Measurements from ENCODE around the gene VPREB3. TPM values are rescaled to one million over a fixed set of nuclear protein-coding genes. Genes with fewer than 3 reads are reported as not detected.

The VPREB3 gene
- total RNA-seq, 2 donors from 2014 or later: 0.53 to 1.3 TPM

DNA sequence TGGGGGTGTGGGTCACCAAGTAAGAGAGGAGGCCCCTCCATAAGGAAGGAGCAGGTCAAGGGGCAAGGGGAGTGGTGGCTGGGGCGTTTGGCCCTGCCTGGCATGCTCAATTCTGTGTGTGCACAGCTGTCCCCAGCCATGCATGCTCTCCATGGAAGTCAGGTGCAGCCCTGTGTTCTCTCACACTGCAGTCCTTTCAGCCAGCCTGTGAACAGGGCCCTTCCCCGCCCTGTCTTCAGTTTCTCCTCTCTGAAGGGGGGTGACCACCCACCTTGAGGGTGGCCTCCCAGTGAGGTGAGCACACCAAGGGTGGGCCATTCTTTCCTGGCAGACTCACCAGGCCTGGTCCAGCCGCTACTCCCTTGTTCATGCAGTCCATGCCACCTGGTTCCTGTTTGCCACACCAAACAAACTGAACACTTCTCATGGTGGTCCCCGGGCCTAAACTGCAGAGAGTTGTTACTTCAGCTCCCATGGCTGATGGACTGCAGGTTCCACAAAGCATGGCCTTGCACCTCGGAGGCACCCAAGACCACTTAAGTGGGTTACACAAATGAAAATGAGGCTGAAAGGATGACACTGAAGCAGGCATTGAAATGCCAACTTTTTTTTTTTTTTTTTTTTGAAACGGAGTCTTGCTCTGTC, 15.2 kb upstream of the VPREB3 start:
- DNase-seq (no peak), ATAC-seq (no peak)
- intact Hi-C loops (cut with DNase I): loop anchor here (5.0 kb wide), 1 partner anchor 78 kb away; no protein-coding TSS in a partner anchor

DNA sequence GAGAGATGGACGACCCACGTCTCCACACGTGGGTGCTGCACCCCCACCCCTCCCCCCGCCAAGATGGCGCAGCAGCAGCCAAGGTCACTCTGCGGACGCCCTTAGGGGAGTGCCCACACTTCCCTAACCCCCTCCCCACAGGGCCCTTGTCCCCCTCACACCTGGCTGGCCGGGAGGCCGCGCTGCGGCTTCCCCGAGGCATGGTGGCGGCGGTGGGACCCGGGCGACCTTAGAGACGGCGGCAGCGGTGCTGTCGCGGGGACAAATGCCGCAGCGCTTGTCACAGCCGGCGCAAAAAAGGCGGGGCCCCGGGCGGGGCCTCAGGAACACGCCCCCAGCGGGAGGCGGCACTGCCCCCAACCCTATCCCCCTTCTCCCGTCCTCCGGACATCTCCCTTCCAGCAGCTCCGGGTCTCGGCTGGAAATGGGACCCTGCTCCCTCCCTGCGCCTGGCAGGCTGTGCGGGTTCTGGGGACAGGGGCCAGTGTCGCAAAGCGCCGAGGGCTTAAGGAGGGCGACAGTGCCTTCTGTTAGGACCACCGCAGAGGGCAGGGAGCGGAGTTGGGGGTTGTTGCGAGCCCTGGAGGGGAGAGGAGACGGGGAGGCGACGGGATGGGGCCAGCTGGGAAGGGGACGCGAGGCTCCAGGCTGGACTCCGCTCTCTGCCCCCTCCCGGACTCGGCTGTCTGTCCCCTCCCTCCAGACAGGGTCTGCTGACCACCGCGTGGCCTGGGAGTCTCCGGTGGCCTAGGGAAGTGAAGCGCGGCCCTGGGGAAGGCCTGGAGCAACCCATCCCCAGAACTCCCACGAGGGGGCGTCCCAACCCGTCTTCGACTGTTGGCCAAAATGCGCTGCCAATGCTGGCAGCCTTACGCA, 13.7 kb upstream of the VPREB3 start, which contains the start of gene CHCHD10:
CHCHD10 (minus strand) TSS at position 300 of the 876 bp plus-strand sequence; CDS start at position 202, 98 bp downstream.
- intact Hi-C loops (cut with DNase I): loop anchor here (5.0 kb wide), 1 partner anchor 79 kb away; no protein-coding TSS in a partner anchor
- DNase-seq: peak; percentile 88
- peak; percentile 81 to 85 for ATAC-seq

DNA sequence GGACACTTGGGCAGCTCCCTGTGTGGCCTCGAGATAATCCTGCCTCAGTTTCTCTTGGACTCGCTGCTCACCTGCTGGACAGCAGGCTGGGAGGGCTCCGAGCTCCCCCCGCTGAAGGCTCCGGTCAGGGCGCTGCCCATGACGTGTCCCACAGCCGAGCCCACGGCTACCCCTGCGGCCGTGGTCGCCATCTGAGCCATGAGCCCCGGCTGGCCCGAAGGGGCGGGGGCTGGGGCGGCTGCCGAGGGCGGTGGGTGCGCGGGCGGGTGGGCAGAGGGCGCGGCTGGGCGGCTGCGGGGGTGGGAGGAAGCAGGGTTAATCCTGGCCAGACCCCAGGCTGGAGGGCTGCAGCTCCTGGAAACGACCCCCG, 13.1 kb upstream of the VPREB3 start:
- intact Hi-C loops (cut with DNase I): loop anchor here (5.0 kb wide), 1 partner anchor 80 kb away; no protein-coding TSS in a partner anchor
- DNase-seq: no peak
- ATAC-seq: peak; percentile 3 to 4

DNA sequence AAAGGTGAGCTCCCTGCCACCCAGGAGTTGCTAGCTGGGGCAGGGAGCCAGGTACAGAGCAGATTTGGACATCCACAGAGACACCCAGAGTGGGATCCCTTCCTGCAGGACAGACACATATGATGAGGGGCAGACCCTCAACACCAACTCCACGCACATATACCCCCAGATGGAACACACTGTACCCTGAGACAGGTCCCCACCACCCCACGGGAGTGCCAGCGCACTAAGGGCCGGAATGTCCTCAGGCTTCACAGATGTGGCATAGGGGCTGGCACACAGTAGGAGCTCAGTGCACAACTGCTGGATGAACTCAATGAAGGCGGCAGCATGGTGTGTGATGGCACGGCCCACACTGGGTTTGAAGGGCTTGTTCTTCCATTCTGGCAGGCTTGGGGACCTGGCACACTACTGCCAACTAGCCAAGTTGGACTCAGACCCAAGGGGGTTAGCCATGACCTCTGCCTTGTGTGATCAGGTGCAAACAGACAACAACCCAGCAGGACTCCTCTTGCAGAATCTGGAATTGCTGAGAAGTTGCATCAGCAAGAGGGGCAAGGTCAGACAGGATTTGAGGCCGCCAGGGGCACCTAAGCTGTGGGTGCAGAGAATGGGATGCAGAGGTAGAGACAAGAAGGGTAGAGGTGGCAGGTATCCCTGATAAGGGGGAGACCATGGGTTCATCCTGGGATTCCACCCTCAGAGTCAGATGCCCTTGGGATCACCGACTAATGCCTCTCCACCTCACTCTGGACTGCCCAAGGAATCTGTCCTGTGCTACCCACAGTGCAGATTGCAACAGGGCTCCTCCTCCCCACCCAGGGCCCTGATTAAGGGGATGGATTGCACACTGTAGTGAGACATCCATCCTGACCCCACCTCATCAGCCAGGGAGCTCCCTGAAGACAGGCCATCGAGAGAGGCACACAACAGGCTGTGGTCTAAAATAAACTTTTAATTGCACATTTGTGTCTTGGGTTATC, 11.0 kb upstream of the VPREB3 start:
- intact Hi-C loops (cut with DNase I): loop anchor here (5.0 kb wide), 1 partner anchor 82 kb away; no protein-coding TSS in a partner anchor
- ATAC-seq (no peak), DNase-seq (no peak)

DNA sequence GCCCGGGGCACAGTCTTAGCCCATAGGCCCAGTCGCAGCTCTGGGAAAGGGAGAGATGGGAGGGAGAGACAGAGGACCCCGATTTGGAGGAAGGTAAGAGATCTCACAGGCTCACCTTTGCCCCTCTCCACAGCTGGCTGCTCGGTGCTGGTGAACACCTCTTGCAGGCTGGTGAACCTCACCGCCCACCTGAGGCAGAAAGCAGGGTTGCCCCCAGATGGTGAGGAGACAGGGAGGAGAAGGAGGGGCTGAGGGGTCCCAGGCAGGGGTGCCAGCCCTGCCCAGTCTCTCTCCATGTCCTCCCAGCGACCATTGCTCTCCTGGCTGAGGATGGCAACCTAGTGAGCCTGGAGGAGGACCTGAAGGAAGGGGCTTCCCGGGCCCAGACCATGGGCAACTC, 9.7 kb upstream of the VPREB3 start:
- ATAC-seq (no peak), DNase-seq (no peak)
- intact Hi-C loops (cut with DNase I): no loop called here

DNA sequence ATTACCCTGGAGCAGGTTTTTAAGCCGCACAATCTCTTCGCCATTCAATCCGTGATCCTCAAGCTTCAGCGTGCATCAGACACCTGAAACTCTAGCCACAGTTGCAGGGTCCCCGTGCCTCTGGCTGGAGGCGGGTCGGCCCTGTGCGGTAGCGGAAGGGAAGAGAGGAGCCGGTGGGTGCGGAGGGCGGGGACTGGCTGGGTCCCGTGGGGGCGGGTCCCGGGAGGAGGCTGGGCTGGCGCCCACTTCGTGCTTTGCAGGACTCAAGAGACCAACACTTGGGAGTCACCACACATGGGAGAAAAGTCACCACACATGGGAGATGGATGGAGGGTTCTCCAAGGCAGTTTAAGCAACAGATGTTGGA, 9.3 kb upstream of the VPREB3 start:
- intact Hi-C loops (cut with DNase I): no loop called here
- ATAC-seq: peak in 1 of 2 donors; percentile 13

DNA sequence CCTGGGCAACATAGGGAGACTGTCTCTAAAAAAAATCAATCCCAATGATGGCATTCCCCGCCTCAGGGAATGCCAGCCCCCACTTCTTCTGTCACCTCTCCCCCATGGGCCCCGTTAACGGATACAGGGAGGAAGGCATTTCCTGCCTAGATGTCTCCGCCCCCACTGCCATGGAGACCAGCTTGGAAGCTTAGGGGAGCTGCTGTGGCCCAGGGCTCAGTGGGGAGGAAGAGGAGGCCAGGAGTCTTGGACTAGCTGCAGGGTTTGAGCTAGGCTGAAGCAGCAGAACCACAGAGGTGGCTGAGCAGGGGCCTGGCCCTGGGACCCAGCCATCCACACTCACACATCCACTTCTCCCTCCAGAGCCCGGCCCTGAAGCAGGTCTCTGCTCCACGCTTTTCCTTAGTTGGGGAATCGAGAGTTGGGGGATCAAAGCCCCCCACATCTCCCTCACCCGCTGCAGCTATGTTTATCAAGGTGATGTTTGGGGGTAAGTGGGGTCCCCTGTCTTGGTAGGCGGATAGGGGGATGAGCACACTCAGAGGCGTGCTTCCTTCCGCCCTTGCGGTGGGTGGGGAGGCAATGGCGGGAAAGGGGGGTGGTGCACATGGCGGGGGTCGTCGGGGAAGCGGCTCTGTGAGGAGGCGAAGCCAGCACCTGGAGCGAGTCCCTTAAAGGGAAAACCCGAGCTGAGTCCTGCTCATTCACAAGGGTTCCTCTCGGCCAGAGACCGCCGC, 8.8 kb upstream of the VPREB3 start, which contains the start of gene C22orf15:
C22orf15 (plus strand) TSS at position 149 of the 737 bp plus-strand sequence; CDS start at position 466, 317 bp downstream.
- intact Hi-C loops (cut with DNase I): no loop called here
- no peak for DNase-seq

More for the DNA sequence above, 9.3 kb upstream of the VPREB3 start:
- DNase-seq: no peak

DNA sequence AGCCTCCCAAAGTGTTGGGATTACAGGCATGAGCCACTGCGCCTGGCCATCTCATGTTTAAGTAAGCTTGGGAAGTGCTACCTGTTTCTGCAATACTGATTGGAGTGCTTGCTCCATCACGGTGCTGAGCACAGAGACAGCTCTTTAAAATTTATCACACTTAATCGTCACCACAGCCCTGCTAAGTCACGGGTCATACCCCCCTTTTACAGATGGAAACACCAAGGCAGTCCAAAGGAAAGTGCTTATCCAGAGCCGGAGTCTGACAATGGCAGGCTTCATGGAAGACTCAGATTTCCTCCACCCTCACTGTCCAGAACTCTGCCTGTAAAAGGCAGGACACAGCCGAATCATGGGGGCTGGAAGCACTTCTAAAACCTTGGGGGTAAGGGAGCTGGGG, 5.8 kb upstream of the VPREB3 start:
- intact Hi-C loops (cut with DNase I): no loop called here
- DNase-seq (no peak), ATAC-seq (no peak)

More for the DNA sequence above, 8.8 kb upstream of the VPREB3 start, which contains the start of gene C22orf15:
- ATAC-seq: peak; percentile 6 to 21

DNA sequence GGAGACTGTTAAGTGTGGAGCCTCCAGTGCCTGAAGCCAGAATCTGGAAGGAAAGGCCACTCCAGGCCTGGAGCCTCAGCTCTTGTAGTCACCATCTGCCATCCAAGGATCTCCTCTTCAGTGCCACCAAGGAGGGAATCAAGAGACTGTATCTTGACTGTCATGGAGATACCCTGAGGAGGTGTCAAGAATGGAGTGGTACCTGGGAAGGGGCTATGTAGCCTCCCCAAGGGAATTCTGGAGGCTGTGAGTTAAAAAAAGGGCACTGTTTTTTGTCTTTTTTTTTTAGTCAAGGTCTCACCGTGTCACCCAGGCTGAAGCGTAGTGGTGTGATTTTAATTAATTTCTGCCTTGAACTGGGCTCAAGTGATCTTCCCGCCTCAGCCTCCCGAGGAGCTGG, 5.3 kb upstream of the VPREB3 start:
- intact Hi-C loops (cut with DNase I): no loop called here

DNA sequence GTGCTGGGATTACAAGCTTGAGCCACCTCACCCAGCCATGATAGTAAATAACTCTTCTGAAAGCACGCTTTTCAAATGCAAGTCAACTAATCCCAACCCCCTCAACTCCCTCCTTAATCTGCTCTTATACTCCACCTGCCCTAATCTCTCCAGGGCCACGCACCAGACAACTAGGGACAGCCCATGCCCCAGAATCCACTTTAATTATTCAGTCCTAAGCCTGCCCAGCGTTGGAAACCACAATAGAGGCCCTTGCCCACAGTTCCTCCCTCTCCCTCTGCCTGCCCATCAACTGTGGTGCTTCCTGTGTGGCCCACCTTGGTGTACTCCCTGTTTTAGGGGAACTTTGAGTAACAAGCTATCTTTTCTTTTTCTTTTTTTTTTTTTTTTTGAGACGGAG, 2.7 kb upstream of the VPREB3 start:
- ATAC-seq (no peak), DNase-seq (no peak)
- intact Hi-C loops (cut with DNase I): no loop called here

More for the DNA sequence above, 5.3 kb upstream of the VPREB3 start:
- no peak for ATAC-seq
- DNase-seq: no peak

DNA sequence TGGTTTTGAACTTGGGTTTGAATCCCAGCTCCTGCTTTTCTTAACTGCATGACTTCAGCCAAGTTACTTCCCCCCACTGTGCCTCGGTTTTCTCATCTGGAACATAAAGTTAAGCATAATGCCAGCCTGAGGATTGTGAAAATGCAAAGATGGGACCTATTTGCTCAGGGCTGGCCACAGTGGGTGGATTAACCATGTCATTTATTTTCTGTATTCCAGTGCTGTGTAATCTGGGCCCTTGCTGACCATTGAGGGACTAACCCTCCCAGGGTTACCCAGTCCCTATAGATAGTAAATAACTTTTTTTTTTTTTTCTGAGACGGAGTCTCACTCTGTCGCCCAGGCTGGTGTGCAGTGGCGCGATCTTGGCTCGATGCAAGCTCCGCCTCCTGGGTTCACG, 1.5 kb upstream of the VPREB3 start:
- intact Hi-C loops (cut with DNase I): no loop called here
- ATAC-seq (no peak), DNase-seq (no peak)

DNA sequence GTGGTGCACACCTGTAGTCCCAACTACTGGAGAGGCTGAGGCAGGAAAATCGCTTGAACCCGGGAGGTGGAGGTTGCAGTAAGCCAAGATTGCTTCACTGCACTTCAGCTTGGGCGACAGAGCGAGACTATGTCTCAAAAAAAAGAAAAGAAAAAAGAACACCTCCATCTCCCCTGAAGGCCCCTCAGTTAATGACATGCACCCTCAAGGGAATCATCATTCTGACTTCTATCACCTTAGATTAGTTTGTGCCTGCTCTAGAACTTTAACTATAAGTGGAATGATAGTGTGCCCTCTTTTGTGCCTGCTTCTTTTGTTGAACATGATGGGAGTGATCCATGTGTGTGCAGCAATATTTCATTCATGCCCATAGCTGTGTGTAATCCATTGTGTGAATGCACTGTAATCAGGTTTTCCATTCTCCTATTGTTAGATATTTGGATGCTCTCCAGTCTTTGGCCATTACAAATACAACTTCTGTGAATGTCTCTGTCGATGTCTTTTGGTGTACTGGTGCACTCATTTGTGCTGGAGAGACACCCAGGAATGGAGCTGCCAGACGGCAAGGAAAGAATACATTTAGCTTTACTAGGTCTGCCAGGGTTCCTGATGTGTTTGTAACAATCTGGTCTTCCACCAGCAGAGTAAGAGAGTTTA, 883 bp upstream of the VPREB3 start:
- DNase-seq (no peak), ATAC-seq (no peak)
- intact Hi-C loops (cut with DNase I): no loop called here

DNA sequence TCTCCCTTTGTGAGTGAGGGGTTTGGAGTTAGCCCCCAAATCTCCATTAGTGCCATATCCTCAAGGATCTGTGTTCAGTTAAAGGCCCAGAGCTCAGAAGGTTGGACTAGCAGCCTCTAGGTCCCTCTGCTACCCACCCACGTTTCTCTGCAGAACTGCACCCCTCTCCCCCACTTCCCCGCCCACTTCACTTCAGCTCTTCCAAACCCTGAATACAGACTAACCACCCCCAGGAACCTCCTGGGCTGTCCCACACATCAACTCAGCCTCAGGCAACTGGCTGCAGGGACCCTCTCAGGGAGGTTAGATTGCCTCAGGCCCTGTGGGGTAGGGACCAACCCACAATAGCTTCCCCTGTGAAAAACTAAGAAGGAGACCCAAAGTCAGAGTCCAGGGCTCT, 840 bp downstream of the VPREB3 start:
- DNase-seq (no peak), ATAC-seq (no peak)
- intact Hi-C loops (cut with DNase I): no loop called here

DNA sequence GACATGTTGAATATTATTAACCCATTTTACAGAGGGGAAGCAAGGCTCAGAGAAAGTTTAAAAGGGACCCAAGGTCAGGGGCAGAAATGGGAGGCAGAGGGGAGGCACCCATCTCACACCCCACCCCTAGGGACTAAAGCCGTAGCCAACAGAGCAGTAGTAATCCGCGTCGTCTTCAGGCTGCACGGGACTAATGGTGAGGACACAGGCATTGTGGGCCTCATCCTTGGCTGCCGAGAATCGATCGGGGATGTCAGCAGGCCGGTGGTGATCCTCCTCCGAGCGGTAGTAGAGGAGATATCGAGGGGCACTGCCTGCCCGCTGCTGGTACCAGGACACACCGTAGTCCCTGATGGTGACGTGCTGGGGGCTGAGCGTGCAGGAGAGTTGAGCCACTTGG, 1.5 kb downstream of the VPREB3 start:
- no peak for ATAC-seq
- intact Hi-C loops (cut with DNase I): no loop called here
- no peak for DNase-seq

DNA sequence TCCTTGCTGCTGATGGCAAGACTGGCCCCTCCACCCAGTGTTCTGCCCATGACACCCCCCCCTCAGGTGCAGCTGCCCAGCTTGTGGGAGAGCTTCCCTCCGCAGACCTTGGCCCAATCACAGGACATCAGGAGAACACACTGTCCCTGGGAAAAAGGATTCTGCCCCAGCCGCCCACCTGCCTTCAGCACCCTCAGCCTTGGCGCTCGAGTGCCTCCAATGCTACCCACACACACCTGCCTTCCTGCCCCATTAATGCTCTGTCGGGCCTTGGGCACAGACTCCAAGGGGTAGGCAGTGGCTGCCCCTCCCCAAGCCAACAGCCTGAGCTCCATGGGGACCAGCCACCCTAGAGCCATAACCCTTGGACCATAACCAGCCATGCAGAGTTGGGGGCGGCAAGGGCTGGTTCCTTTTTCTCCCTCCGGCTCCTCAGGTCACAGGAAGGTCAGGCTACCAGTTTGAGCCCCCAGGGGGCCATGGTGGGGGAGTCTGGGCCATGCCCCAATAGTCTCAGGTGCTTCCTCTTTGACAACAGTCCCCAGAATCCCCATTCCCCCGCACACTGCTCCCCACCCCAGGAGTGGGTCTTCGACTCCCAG, 2.0 kb downstream of the VPREB3 start:
- DNase-seq (no peak), ATAC-seq (no peak)
- intact Hi-C loops (cut with DNase I): no loop called here

DNA sequence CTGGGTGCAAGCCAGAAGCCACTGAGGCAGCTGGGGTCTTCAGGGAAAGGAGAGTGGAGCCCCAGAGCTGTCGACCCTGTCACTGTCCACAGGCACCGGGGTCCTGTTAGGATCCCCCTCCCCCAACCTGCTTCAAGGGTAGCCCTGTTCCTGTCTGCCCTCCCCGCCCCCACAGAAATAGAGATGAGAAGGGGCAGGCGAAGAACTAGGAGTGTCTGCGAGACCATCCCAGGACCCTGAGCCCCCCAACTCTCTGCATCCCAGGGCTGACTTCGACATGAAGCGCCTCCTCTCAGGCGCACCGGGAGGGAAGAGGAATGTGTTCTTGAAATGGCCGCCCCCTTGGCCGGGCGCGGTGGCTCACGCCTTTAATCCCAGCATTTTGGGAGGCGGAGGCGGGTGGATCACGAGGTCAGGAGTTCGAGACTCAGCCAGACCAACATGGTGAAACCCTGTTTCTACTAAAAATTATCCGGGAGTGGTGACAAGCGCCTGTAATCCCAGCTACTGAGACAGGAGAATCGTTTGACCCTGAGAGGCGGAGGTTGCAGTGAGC, 2.7 kb downstream of the VPREB3 start:
- DNase-seq (no peak), ATAC-seq (peak; percentile 20 to 44)
- intact Hi-C loops (cut with DNase I): no loop called here
